ENCODE results near the gene VPS13D. TPM values are rescaled to one million over a fixed set of nuclear protein-coding genes. Genes with fewer than 3 reads are reported as not detected.

VPS13D gene
- total RNA-seq, 1 experiment from 2014 or later: 31.6 TPM

DNA sequence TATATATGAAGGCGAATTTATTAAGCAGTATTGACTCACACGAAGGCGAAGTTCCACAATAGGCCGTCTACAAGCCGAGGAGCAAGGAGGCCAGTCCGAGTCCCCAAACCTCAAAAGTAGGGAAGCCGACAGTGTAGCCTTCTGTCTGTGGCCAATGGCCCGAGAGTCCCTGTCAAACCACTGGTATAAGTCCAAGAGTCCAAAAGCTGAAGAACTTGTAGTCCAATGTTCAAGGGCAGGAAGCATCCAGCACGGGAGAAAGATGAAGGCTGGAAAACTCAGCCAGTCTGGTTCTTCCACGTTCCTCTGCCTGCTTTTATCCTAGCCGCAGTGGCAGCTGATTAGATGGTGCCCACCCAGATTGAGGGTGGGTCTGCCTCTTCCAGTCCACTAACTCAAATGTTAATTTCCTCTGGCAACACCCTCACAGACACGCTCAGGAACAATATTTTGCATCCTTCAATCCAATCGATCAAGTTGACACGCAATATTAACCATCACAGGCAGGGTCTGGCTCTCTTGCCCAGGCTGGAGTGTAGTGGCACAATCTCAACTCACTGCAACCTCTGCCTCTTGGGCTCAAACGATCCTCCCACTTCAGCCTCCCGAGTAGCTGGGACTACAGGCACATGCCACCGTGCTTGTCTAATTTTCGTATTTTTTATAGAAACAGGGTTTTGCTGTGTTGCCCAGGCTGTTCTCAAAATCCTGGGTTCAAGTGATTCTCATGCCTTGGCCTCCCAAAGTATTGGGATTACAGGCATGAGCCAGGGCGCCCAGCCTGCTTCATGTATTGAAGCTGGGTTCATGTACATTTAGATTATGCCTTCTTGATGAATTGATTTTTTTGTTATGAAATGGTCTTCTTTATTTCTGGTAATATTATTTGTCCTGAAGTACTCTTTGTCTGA is 302.8 kb downstream of the VPS13D start:
- ATAC-seq: no peak
- Histone ChIP-seq H3K9me3 (ENCODE audit: control insufficient read depth in 1 of 2, insufficient read depth in 1 of 2, low read depth in 1 of 2, low read length in 2 of 2) (no peaks in the 10 kb centered on the region), H3K36me3 (ENCODE audit: control insufficient read depth in 1 of 2, insufficient read depth in 2 of 2, low read length in 2 of 2) (no peaks in the 10 kb centered on the region), H3K9me2 (ENCODE audit: insufficient read depth) (no peaks in the 10 kb centered on the region), H3K27me3 (ENCODE audit: insufficient read depth, low read length) (no peaks in the 10 kb centered on the region), H3K4me2 (ENCODE audit: low read length) (no peak overlapping the region), H3K4me1 (ENCODE audit: control insufficient read depth in 1 of 2, insufficient read depth in 2 of 2, low read length in 2 of 2) (peaks cover 16 to 21% of the 10 kb centered on the region in 2 experiments; a peak in 3 of 4 replicates), H3K79me2 (ENCODE audit: insufficient read depth, low read length) (no peaks in the 10 kb centered on the region), H3K9ac (ENCODE audit: low read length) (no peak overlapping the region), H3K27ac (ENCODE audit: low read depth, low read length) (no peak overlapping the region), H2AFZ (ENCODE audit: low read depth, low read length, poor library complexity, severe bottlenecking) (no peak overlapping the region), H4K20me1 (ENCODE audit: insufficient read depth) (no peaks in the 10 kb centered on the region), H3K4me3 (replicated peaks in 1 of 2; ENCODE audit: low read depth in 1 of 2, low read length in 2 of 2) (no peak overlapping the region)
- no TSS peak for BruUV-seq (replicated peaks)
- TF ChIP-seq, protein P1, sequence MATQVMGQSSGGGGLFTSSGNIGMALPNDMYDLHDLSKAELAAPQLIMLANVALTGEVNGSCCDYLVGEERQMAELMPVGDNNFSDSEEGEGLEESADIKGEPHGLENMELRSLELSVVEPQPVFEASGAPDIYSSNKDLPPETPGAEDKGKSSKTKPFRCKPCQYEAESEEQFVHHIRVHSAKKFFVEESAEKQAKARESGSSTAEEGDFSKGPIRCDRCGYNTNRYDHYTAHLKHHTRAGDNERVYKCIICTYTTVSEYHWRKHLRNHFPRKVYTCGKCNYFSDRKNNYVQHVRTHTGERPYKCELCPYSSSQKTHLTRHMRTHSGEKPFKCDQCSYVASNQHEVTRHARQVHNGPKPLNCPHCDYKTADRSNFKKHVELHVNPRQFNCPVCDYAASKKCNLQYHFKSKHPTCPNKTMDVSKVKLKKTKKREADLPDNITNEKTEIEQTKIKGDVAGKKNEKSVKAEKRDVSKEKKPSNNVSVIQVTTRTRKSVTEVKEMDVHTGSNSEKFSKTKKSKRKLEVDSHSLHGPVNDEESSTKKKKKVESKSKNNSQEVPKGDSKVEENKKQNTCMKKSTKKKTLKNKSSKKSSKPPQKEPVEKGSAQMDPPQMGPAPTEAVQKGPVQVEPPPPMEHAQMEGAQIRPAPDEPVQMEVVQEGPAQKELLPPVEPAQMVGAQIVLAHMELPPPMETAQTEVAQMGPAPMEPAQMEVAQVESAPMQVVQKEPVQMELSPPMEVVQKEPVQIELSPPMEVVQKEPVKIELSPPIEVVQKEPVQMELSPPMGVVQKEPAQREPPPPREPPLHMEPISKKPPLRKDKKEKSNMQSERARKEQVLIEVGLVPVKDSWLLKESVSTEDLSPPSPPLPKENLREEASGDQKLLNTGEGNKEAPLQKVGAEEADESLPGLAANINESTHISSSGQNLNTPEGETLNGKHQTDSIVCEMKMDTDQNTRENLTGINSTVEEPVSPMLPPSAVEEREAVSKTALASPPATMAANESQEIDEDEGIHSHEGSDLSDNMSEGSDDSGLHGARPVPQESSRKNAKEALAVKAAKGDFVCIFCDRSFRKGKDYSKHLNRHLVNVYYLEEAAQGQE (IDR thresholded peaks at IDR 0.05; ENCODE audit: low read depth): no peak
- TF ChIP-seq ZFX (IDR thresholded peaks at IDR 0.05) (no peak), EZH2 (IDR thresholded peaks at IDR 0.05) (no peak), ZNF274 (IDR thresholded peaks at IDR 0.05; ENCODE audit: low read depth, low read length) (no peak), FOSL1 (IDR thresholded peaks at IDR 0.05; ENCODE audit: low read depth) (no peak), POLR2AphosphoS5 (IDR thresholded peaks at IDR 0.05; ENCODE audit: low read depth, low read length) (no peak), EGR1 (IDR thresholded peaks at IDR 0.05; ENCODE audit: low read depth) (no peak), SRF (IDR thresholded peaks at IDR 0.05; ENCODE audit: low read depth) (no peak), ELF1 (IDR thresholded peaks at IDR 0.05; ENCODE audit: borderline replicate concordance, low read depth) (no peak), RAD21 (IDR thresholded peaks at IDR 0.05; ENCODE audit: low read depth) (no peak), CBX3 (IDR thresholded peaks at IDR 0.05; ENCODE audit: low read depth) (no peak), SP1 (IDR thresholded peaks at IDR 0.05; ENCODE audit: low read depth) (no peak), YY1 (IDR thresholded peaks at IDR 0.05; ENCODE audit: extremely low read depth, insufficient replicate concordance, low read depth, low read length) (no peak), CEBPB (IDR thresholded peaks at IDR 0.05; ENCODE audit: low read depth) (no peak), TCF7L2 (IDR thresholded peaks at IDR 0.05; ENCODE audit: borderline replicate concordance, extremely low read depth, insufficient read depth, insufficient read length) (no peak), JUND (IDR thresholded peaks at IDR 0.05) (no peak), POLR2A (IDR thresholded peaks at IDR 0.05; ENCODE audit: borderline replicate concordance, extremely low read depth, insufficient read depth, insufficient read length) (no peak)
- TF ChIP-seq, protein P2, sequence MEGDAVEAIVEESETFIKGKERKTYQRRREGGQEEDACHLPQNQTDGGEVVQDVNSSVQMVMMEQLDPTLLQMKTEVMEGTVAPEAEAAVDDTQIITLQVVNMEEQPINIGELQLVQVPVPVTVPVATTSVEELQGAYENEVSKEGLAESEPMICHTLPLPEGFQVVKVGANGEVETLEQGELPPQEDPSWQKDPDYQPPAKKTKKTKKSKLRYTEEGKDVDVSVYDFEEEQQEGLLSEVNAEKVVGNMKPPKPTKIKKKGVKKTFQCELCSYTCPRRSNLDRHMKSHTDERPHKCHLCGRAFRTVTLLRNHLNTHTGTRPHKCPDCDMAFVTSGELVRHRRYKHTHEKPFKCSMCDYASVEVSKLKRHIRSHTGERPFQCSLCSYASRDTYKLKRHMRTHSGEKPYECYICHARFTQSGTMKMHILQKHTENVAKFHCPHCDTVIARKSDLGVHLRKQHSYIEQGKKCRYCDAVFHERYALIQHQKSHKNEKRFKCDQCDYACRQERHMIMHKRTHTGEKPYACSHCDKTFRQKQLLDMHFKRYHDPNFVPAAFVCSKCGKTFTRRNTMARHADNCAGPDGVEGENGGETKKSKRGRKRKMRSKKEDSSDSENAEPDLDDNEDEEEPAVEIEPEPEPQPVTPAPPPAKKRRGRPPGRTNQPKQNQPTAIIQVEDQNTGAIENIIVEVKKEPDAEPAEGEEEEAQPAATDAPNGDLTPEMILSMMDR (IDR thresholded peaks at IDR 0.05 in 2 of 3, conservative IDR thresholded peaks at IDR 0.05 in 1 of 3; ENCODE audit: borderline replicate concordance in 1 of 3, insufficient read depth in 1 of 3, low read depth in 2 of 3, low read length in 2 of 3): no peak
- TF ChIP-seq, protein P3, sequence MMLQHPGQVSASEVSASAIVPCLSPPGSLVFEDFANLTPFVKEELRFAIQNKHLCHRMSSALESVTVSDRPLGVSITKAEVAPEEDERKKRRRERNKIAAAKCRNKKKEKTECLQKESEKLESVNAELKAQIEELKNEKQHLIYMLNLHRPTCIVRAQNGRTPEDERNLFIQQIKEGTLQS (IDR thresholded peaks at IDR 0.05): no peak
- TF ChIP-seq, protein P4, sequence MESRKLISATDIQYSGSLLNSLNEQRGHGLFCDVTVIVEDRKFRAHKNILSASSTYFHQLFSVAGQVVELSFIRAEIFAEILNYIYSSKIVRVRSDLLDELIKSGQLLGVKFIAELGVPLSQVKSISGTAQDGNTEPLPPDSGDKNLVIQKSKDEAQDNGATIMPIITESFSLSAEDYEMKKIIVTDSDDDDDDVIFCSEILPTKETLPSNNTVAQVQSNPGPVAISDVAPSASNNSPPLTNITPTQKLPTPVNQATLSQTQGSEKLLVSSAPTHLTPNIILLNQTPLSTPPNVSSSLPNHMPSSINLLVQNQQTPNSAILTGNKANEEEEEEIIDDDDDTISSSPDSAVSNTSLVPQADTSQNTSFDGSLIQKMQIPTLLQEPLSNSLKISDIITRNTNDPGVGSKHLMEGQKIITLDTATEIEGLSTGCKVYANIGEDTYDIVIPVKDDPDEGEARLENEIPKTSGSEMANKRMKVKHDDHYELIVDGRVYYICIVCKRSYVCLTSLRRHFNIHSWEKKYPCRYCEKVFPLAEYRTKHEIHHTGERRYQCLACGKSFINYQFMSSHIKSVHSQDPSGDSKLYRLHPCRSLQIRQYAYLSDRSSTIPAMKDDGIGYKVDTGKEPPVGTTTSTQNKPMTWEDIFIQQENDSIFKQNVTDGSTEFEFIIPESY (IDR thresholded peaks at IDR 0.05; ENCODE audit: extremely low read depth, insufficient replicate concordance, low read length): no peak
- RAD21 ChIA-PET (ENCODE audit: low non-redundant PET in 1 of 2, low total read pairs in 2 of 2, uncharacterized antibody in 2 of 2, unreplicated experiment in 2 of 2): no interaction called here
- POLR2A ChIA-PET: no interaction called here
- CTCF ChIA-PET: no interaction called here
- DNase-seq (ENCODE audit: low read depth, low spot score): no peak
- intact Hi-C loops (cut with micrococcal nuclease): no loop called here

Data from HCT116 (cell line).